A549 (cell line): ENCODE measurements around the gene RINL. TPM values are rescaled to one million over a fixed set of nuclear protein-coding genes. Genes with fewer than 3 reads are reported as not detected.
A peak's percentile ranks its signal among the peaks of the same experiment; 100 is the strongest.

Experiments used
- BCL3 ChIP-seq: fragments of >200 bp; sonication (Bioruptor Twin); formaldehyde crosslinking; IDR thresholded peaks from 3 replicates; pipeline ENCODE4 v1.6.1; 2016
- BHLHE40 ChIP-seq: IDR thresholded peaks from 2 replicates; pipeline ENCODE4 v1.6.1; 2012; ENCODE audit warnings: low read depth, low read length, inconsistent platforms
- CEBPB ChIP-seq, 2 experiments: fragments of >200 bp in 1 of 2; sonication (Bioruptor Twin) in 1 of 2; formaldehyde crosslinking in 1 of 2; IDR thresholded peaks; 2 replicates each; pipeline ENCODE4 v1.6.1; 2012 to 2016
- CHD2 ChIP-seq: fragments of 150-350 bp; IDR thresholded peaks from 2 replicates; pipeline ENCODE4 v1.6.1; 2014; ENCODE audit warnings: low read length; ENCODE audit not compliant: partially characterized antibody
- CHD4 ChIP-seq: fragments of 200-600 bp; sonication (generic); IDR thresholded peaks from 2 replicates; pipeline ENCODE4 v1.6.1; 2016; ENCODE audit warnings: antibody characterized with exemption, mild to moderate bottlenecking, borderline replicate concordance
- CTCF ChIP-seq: fragments of >200 bp; sonication (Bioruptor Twin); formaldehyde crosslinking; IDR thresholded peaks from 3 replicates; pipeline ENCODE4 v1.5.1; 2016
- EHF ChIP-seq: fragments of 250-450 bp; sonication (Bioruptor Pico); IDR thresholded peaks from 2 replicates; pipeline ENCODE4 v1.5.0; 2020; ENCODE audit warnings: mild to moderate bottlenecking
- ELK1 ChIP-seq: fragments of 150-350 bp; IDR thresholded peaks from 2 replicates; pipeline ENCODE4 v1.6.1; 2014; ENCODE audit warnings: low read depth, mild to moderate bottlenecking, low read length
- ESRRA ChIP-seq: fragments of 150-350 bp; IDR thresholded peaks from 2 replicates; pipeline ENCODE4 v1.6.1; 2014; ENCODE audit warnings: mild to moderate bottlenecking, low read length, borderline replicate concordance
- FOSB ChIP-seq: fragments of 250-450 bp; sonication (Bioruptor Pico); IDR thresholded peaks from 2 replicates; pipeline ENCODE4 v1.5.0; 2020; ENCODE audit warnings: mild to moderate bottlenecking, moderate library complexity
- FOXS1 ChIP-seq: fragments of 250-450 bp; sonication (Bioruptor Pico); IDR thresholded peaks from 2 replicates; pipeline ENCODE4 v1.5.0; 2020; ENCODE audit warnings: mild to moderate bottlenecking, moderate library complexity
- HOXA7 ChIP-seq: fragments of 250-450 bp; sonication (Bioruptor Pico); IDR thresholded peaks from 2 replicates; pipeline ENCODE4 v1.5.0; 2020; ENCODE audit warnings: mild to moderate bottlenecking, moderate library complexity
- HOXB5 ChIP-seq: fragments of 250-450 bp; sonication (Bioruptor Pico); IDR thresholded peaks from 2 replicates; pipeline ENCODE4 v1.5.0; 2020; ENCODE audit warnings: mild to moderate bottlenecking, moderate library complexity
- JUN ChIP-seq, 2 experiments: fragments of >200 bp; sonication (Bioruptor Twin); formaldehyde crosslinking; IDR thresholded peaks; 2 replicates in 1 of 2; 3 replicates in 1 of 2; pipeline ENCODE4 v1.6.1; 2016 to 2017
- KDM5A ChIP-seq: fragments of 200-600 bp; sonication (generic); IDR thresholded peaks from 2 replicates; pipeline ENCODE4 v1.6.1; 2016; ENCODE audit warnings: antibody characterized with exemption, mild to moderate bottlenecking
- MAFK ChIP-seq: fragments of 450-650 bp; IDR thresholded peaks from 2 replicates; pipeline ENCODE4 v1.6.1; 2014; ENCODE audit not compliant: partially characterized antibody
- MAX ChIP-seq: IDR thresholded peaks from 2 replicates; pipeline ENCODE4 v1.6.1; 2012
- MAZ ChIP-seq: fragments of 150-350 bp; IDR thresholded peaks from 2 replicates; pipeline ENCODE4 v1.6.1; 2014; ENCODE audit warnings: antibody characterized with exemption, low read depth, low read length, borderline replicate concordance
- NFE2L2 ChIP-seq: fragments of 150-350 bp; conservative IDR thresholded peaks from 2 replicates; pipeline ENCODE4 v1.6.1; 2014; ENCODE audit warnings: low read length
- NR3C1 ChIP-seq: fragments of >200 bp; sonication (Bioruptor Twin); formaldehyde crosslinking; IDR thresholded peaks from 3 replicates; pipeline ENCODE4 v1.6.1; 2017
- POLR2AphosphoS2 ChIP-seq: conservative IDR thresholded peaks from 2 replicates; pipeline ENCODE4 v1.6.1; 2012; ENCODE audit warnings: low read length, improper control_type of control experiment, inconsistent platforms
- RAD21 ChIP-seq, 2 experiments: fragments of >200 bp in 1 of 2; sonication (Bioruptor Twin) in 1 of 2; formaldehyde crosslinking in 1 of 2; IDR thresholded peaks in 1 of 2; conservative IDR thresholded peaks in 1 of 2; 2 replicates in 1 of 2; 3 replicates in 1 of 2; pipeline ENCODE4 v1.6.1; 2012 to 2018; ENCODE audit warnings: inconsistent platforms in 1 of 2
- RARB ChIP-seq: fragments of 250-450 bp; sonication (Bioruptor Pico); IDR thresholded peaks from 2 replicates; pipeline ENCODE4 v1.8.0; 2021; ENCODE audit warnings: mild to moderate bottlenecking, moderate library complexity
- RFX5 ChIP-seq: fragments of 450-650 bp; IDR thresholded peaks from 2 replicates; pipeline ENCODE4 v1.7.1; 2014; ENCODE audit warnings: antibody characterized with exemption, mild to moderate bottlenecking, moderate library complexity
- SMC3 ChIP-seq: fragments of >200 bp; sonication (Bioruptor Twin); formaldehyde crosslinking; IDR thresholded peaks from 3 replicates; pipeline ENCODE4 v1.6.1; 2018; ENCODE audit warnings: inconsistent platforms
- TFCP2L1 ChIP-seq: fragments of 250-450 bp; sonication (Bioruptor Pico); IDR thresholded peaks from 2 replicates; pipeline ENCODE4 v1.5.0; 2021; ENCODE audit warnings: mild to moderate bottlenecking
- TP53 ChIP-seq: fragments of 250-450 bp; sonication (Bioruptor Pico); IDR thresholded peaks from 2 replicates; pipeline ENCODE4 v1.5.0; 2021; ENCODE audit warnings: mild to moderate bottlenecking, moderate library complexity
- USF2 ChIP-seq: fragments of 450-650 bp; IDR thresholded peaks from 2 replicates; pipeline ENCODE4 v1.6.1; 2014; ENCODE audit warnings: antibody characterized with exemption
- ZC3H11A ChIP-seq: fragments of 450-650 bp; IDR thresholded peaks from 2 replicates; pipeline ENCODE4 v1.6.1; 2014; ENCODE audit warnings: antibody characterized with exemption, mild to moderate bottlenecking
- ZFP36 ChIP-seq: fragments of 450-650 bp; IDR thresholded peaks from 2 replicates; pipeline ENCODE4 v1.6.1; 2014; ENCODE audit warnings: borderline replicate concordance; ENCODE audit not compliant: partially characterized antibody
- polyA plus RNA-seq, 4 experiments: library from polyadenylated mRNA; depleted of rRNA in 3 of 4; stranded (reverse); fragments of >200 nt; fragmentation: RNase III in 1 of 4; extraction: RNeasy Plus Mini Kit Qiagen cat#74134 plus additional on column Dnase treatment in 1 of 4; gene quantifications; 2 replicates in 3 of 4; 3 replicates in 1 of 4; pipeline ENCODE4 v1.2.3, GENCODE V29; 2011 to 2017

Gene RINL
- polyA plus RNA-seq, 2 of the 4 experiments (the other 2 are of a cell fraction), result 2.9 to 6.3 TPM

- TF ChIP-seq ZC3H11A (no peak), JUN (IDR thresholded peaks at IDR 0.05) (no peak; a peak in 1 of 5 replicates), BHLHE40 (no peak), RARB (CRISPR knock-in tag) (peak; percentile 60; the same call in 1 of the 2 replicates), EHF (CRISPR knock-in tag) (no peak; the same call in 1 of the 2 replicates), MAFK (peak; percentile 30), CHD4 (no peak), FOXS1 (CRISPR knock-in tag) (no peak), ESRRA (no peak), ELK1 (no peak), CHD2 (no peak), NFE2L2 (no peak), USF2 (no peak), RFX5 (no peak), KDM5A (no peak), CTCF (no peak), CEBPB (IDR thresholded peaks at IDR 0.05) (no peak; a peak in 1 of 4 replicates), RAD21 (conservative IDR thresholded peaks at IDR 0.05 in 1 of 2, IDR thresholded peaks at IDR 0.05 in 1 of 2) (no peak; a peak in 1 of 5 replicates), BCL3 (no peak), SMC3 (no peak), ZFP36 (no peak), HOXA7 (CRISPR knock-in tag) (peak; percentile 68; the same call in 1 of the 2 replicates), POLR2AphosphoS2 (no peak; the same call in 1 of the 2 replicates), FOSB (CRISPR knock-in tag) (no peak), NR3C1 (no peak), MAZ (no peak), TFCP2L1 (CRISPR knock-in tag) (no peak), HOXB5 (no peak), MAX (0 out of 2 replicates have a peak, but pooled peaks have one; percentile 13), TP53 (peak; percentile 90; the same call in 1 of the 2 replicates)
These were observed 40.4 kb downstream of the RINL start (continued) for GRCh38 chr19:38837656-38838121.
